HG03064 (cell line): ENCODE data around the gene ASIC4.

ENCODE experiments used
- ATAC-seq: cut with Tn5 transposase; IDR thresholded peaks from one replicate; pipeline ENCODE4 v1.9.1; 2021; ENCODE audit warnings: low read depth; ENCODE audit not compliant: unreplicated experiment

ASIC4 gene

DNA sequence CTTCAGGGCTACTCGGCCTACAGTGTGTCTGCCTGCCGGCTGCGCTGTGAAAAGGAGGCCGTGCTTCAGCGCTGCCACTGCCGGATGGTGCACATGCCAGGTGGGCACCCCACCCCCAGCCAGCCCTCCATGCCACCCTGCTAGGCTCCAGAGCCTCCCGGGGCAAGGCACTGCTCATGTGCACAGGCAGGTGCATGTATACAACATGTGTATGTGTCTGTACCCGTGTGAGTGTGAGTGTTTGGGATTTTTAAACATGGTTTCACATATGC lies 18.0 kb downstream of the ASIC4 start:
- ATAC-seq, result no peak

GRCh38 chr2:219533930-219534661 lies 19.8 kb downstream of the ASIC4 start:
- no peak for ATAC-seq

DNA sequence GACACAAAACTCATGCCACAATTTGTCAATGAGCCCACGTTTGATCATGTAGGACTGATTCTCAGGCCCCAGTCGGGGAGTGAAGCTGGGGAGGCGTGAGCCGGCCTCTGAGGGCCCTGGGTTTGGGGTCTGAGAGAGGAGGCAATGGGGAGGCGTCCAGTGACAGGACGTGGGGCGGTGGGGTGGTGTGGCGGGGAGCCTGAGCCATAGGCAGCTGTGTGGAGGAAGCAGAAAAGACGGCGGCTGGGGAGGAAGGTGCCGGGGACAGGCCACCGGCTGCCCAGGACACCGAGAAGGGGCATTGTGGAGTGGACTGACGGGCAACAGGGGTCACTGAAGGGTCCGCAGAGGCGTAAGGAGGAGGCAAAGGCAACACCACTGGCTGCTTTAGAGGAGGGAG lies 22.1 kb downstream of the ASIC4 start:
- ATAC-seq, result no peak

GRCh38 chr2:219536967-219537366 lies 22.7 kb downstream of the ASIC4 start:
- ATAC-seq, result no peak

DNA sequence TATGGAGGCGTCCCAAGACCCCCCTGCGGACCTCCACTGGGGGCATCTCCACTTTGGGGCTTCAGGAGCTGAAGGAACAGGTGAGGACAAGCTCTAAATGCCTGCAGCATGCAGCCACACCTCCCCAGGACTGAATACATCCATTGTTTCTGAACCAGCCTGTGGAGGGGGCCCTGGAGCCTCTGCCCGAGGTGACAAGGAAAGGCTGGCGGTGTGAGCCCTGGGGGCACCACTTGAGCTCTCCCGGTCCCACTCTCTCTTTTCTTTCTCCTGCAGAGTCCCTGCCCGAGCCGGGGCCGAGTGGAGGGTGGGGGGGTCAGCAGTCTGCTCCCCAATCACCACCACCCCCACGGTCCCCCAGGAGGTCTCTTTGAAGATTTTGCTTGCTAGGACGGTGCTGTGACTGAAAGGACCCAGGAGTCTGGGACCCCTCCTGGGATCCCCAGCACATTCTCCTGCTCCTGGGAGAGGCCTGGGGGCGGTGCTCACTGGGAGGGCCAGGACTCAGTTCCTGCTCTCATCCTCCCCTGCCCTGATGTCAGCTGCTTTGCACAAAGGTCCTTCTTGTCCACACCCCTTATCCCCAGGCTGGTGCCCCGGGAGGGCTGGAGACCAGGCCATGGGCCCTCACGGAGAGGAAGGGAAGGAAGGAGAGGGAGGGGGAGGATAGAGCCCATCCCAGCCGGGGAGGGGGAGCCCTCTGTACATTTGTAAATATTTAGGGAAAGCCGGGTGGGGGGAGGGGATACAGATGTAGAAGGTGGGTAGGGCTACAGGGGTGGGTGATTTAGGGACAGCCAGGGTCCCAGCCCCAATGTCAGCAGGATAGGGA lies 23.6 kb downstream of the ASIC4 start:
- no peak for ATAC-seq

DNA sequence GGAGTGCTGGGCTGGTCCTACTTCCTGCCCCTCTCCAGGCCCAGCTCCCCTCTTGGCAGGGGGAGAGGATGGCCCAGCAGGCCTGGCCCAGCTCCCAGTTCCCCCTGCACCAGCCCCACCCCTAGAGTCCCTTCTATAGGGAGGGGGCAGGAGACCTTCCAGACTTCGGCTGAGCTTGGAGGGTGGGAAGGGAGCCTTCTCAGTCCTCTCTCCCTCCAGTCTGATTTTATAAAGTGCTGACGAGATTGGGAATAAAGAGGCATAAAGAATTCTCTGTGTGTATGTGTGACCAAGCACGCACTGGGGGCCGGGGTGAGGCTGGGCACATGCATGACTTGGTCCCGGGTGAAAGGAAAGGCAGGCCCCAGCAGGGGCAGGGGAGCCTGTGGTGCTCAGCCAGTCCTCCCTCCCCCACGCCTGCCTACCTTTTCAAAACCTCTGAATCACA lies 24.2 kb downstream of the ASIC4 start:
- ATAC-seq, result no peak

DNA sequence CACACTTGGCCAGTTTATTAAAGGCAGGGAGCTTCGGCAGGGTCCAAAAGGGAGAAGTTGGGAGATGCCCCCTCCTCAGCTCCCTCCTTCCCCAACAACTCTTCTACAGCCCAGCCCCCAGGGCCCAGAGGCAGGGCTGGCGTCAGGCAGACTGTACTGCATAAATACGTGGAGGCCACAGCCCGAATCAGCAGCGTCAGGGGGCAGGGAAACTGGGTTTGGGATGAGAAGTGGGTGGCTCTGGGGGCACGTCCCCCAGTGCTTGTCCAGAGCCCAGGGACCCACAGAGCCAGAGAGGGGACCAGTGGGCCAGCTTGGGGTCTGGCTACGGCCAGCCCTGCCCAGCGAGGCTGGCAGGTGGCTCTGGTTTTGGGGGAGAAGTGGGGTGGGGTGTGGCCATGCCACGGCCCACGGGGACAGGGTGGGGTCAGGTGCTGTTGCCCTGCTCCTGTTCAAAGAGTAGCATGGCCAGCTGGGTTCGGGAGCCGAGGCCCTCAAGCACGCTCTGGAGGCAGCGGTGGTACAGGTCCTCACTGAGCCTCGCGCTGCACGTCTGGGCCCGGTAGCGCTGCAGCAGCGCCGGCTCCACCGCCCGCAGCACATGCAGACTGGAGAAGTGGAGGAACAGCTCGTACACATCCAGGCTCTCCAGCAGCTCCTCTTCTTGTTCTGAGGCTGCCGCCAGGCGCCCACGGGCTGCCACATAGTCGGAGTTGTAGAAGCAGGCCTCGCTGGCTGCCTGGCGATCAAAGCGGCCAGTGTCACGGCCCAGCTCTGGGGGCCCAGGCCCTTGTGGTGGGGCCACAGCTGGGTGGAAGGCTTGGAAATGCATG lies 24.9 kb downstream of the ASIC4 start:
- ATAC-seq, result no peak

DNA sequence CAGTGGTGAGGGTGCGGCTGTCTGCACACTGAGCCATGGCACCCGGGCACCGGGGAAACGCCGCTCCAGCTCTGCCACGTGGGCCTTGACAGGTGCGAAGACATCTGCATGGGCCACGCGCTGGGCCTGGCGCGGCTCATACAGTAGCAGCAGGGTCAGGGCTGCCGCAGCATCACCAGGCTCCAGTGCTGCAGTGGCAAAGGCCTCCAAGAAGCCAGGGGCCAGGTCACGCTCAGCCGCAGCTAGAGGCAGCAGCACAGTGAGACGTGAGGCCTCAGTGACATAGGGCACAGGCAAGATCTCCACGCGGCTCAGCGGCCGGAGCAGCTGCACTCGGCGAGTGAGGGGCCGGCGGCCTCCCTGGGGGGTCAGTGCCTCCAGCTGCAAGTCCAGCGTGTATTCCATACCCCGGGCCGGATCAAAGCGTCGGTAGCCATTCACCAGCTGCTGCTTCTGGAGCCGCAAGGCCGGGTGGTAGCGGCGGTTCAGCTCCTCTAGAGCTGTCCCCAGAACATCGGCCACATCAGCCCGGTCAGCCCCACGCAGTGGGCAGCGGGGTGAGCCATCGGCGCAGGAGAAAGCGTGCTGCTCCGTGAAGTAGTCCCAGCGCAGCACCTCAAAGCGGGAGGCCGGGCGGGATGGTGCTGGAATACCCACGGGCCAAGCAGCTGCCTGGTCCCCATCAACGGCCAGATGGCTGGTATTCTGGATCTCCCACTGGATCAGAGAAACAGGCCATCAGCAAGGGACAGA lies 25.8 kb downstream of the ASIC4 start:
- ATAC-seq, result no peak

DNA sequence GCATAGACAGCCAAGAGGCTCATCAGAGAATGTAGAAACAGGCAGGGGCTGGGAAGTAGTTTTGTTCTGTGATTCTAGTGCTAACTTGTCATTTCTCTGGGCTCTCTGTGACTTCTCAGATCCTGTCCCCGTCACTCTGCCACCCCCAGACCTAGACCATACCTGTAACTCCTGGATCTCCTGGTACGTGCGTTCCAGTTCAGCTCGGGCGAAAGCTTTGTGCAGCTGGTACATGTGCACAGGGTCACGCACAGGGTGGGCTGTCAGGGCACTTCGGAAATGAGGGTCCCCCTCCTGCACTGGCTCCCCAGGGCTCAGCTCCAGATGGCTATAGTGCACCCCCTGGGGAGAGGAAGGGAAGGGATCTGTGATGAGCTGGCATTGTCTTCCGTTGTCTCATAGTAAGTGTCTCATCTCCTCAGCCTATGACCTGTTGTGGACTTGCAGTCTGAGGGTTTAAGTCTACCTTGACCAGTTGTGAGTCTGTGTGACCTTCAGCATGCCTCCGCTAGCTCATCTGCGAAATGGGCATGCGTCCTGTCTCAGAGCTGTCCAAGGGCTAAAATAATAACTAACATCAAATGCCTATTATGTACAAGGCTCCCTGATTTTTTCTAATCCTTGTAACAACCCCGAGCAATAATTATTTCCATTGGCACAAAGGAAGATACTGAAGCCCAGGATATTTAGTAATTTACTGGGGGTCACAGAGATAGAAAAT lies 26.7 kb downstream of the ASIC4 start:
- no peak for ATAC-seq

- peak; percentile 48 for ATAC-seq
These were observed 27.4 kb downstream of the ASIC4 start for GRCh38 chr2:219541611-219542180.

- ATAC-seq, result peak; percentile 39
These were observed 28.8 kb downstream of the ASIC4 start for GRCh38 chr2:219542931-219543595.

GRCh38 chr2:219543596-219544358 lies 29.5 kb downstream of the ASIC4 start, which contains the start of the genes CHPF and TMEM198:
TSS of gene CHPF (minus strand) at chr2:219543809. CDS start at chr2:219543538, 271 bp downstream.
TSS of gene TMEM198 (plus strand) at chr2:219544028. CDS start at chr2:219544728, 700 bp downstream.
- ATAC-seq, result peak; percentile 68

DNA sequence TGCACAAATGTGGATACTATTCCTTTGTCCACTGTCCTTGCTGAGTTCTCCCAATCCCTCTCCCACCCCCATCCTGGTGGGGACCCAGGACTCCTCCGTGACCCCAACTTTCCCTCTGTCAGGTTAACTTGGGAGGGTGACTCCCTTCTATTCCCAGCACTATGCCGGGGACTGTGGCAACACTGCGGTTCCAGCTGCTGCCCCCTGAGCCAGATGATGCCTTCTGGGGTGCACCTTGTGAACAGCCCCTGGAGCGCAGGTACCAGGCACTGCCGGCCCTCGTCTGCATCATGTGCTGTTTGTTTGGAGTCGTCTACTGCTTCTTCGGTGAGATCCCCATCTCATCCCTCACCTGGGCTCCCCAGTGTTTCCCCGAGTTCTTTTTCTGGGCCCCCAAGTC lies 30.3 kb downstream of the ASIC4 start:
- ATAC-seq, result no peak

DNA sequence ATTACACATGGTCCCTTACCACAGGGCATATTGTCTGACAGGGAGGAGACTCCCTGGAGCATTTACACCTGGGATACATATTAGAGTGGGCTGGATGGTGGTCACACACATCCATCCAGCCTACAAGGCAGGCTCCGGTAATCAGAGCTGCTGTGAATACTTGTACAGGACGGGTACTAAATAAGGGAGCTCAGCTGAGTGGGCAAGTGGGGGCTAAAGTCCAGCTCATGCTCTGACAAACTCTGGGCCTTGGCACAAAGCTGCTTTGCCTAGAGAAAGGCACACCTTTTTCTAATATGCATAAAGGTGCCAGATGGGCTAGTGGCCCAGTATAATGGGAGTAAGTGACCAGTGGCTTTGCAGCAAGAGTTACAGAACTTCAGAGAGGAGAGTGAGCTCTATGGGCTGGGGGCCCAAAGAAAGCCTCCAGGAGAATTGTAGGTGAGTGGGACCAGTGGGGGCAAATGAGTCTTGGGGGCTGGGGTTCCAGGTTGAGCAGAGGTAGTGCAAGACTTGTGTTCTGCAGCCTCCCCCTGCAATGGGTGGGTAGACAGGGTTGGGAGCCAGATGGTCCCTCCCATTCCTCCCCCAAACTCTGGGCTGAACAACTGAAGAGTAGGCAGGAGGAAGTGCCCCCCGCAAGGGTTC lies 31.1 kb downstream of the ASIC4 start:
- ATAC-seq, result no peak

- no peak for ATAC-seq
These were observed 31.7 kb downstream of the ASIC4 start for GRCh38 chr2:219545943-219546352.

GRCh38 chr2:219547621-219548020 lies 33.3 kb downstream of the ASIC4 start:
- ATAC-seq, result no peak

DNA sequence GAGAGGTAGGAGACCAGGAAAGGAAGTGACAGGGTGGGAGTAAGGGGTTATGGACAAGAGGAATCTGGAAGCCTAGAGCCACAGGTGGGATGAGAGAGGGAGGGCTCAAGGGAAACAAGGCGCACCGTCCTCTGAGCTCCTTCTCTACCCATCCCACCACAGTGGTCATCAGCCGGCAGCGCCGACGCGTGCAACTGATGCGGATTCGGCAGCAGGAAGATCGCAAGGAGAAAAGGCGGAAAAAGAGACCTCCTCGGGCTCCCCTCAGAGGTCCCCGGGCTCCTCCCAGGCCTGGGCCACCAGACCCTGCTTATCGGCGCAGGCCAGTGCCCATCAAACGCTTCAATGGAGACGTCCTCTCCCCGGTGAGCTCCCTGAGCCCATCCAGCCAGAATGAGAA lies 34.7 kb downstream of the ASIC4 start:
- ATAC-seq, result no peak

- ATAC-seq, result no peak
These were observed 35.3 kb downstream of the ASIC4 start for GRCh38 chr2:219549619-219550018.
